ENCODE results near the gene ENTPD1.
A peak's percentile ranks its signal among the peaks of the same experiment; 100 is the strongest.
"Not testable (repeated sequence)": the region's sequence is repeated elsewhere in the genome, so short reads cannot be mapped to it uniquely, and the experiment has no call there.

The ENTPD1 gene

DNA sequence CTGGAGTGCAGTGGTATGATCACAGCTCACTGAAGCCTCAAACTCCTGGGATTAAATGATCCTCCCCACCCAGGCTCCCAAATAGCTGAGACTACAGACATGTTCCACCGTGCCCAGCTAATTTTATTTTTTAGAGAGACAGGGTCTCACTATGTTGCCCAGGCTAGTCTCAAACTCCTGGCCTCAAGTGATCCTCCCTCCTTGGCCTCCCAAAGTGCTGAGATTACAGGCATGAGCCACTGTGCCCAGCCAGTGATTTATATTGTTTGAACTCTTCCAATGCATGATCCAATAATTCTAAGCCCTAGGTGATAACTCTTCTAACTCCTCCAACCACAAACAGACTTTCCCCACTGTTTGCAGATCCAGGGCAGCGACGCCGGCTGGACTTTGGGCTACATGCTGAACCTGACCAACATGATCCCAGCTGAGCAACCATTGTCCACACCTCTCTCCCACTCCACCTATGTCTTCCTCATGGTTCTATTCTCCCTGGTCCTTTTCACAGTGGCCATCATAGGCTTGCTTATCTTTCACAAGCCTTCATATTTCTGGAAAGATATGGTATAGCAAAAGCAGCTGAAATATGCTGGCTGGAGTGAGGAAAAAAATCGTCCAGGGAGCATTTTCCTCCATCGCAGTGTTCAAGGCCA lies 110.0 kb downstream of the ENTPD1 start:
- no peak for DNase-seq (ENCODE audit: low read depth)

DNA sequence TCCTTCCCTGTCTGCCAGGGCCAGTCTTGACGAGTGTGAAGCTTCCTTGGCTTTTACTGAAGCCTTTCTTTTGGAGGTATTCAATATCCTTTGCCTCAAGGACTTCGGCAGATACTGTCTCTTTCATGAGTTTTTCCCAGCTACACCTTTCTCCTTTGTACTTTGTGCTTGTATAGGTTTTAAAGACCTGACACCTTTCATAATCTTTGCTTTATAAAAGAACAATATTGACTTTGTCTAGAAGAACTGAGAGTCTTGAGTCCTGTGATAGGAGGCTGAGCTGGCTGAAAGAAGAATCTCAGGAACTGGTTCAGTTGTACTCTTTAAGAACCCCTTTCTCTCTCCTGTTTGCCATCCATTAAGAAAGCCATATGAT lies 110.5 kb downstream of the ENTPD1 start:
- DNase-seq (ENCODE audit: low read depth): no peak

DNA sequence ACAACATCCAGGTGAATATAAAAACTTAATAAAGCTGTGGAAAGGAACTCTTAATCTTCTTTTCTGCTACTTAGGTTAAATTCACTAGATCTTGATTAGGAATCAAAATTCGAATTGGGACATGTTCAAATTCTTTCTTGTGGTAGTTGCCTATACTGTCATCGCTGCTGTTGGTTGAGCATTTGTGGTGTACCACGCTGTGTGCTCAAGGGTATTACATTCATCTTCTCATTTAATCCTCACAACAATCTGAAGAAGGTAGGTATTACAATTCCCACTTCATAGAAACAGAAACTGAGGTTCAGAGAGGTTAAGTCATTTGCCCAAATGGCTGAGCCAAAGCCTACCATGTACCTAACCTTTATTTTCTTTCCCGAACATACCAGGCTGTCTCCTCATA lies 111.9 kb downstream of the ENTPD1 start:
- DNase-seq (ENCODE audit: low read depth): no peak

DNA sequence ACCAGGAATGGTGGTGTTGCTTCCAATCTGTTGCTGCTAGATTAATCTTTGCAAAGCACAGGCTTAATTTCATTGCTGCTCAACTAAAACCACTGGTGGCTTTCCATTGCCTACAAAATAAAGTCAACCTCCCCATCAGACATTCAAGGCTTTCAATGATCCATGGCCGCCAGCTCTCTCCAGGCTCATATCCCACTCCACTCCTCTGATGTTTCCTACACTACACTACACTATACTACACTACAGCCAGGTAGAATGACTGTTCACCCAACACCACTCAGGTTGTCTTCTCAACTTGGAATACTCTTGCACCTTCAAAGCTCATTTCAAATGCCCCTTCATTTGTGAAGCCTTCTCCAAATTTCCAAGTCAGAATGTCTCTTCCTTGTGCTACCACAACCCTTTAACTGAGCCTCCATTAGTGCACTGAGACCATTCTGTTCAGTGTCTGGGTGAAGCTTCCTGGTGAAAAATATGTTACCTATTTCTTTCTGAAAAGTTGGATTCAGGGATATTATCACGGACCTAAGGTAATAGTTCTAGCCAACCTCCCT lies 116.3 kb downstream of the ENTPD1 start:
- DNase-seq (ENCODE audit: low read depth): no peak

DNA sequence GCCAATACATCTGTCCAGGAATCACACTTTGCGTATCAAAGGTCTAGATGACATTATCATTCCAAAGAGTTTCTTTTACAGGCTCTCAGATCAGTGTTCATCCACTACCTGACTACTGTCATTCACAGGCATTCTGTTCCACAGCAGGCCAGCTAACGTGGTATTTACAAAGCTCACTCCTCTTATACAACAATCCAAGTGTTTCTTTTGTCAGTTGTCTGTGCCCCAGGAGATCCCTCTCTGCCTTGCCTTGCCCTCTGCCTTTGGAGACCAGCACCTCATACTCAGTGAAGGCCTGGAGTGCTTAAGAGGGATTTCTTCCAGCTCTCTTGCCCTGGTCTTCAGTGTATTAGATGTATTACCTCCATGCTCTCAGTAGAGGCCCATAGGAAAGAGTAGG lies 117.2 kb downstream of the ENTPD1 start:
- no peak for DNase-seq (ENCODE audit: low read depth)

DNA sequence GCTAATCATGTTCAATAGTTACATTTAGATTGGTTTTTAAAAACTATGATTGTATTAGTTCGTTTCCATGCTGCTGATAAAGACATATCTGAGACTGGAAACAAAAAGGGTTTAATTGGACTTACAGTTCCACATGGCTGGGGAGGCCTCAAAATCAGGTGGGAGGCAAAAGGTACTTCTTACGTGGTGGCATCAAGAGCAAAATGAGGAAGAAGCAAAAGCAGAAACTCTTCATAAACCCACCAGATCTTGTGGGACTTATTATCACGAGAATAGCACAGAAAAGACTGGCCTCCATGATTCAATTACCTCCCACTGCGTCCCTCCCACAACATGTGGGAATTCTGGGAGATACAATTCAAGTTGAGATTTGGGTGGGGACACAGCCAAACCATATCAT lies 117.7 kb downstream of the ENTPD1 start:
- no peak for DNase-seq (ENCODE audit: low read depth)

DNA sequence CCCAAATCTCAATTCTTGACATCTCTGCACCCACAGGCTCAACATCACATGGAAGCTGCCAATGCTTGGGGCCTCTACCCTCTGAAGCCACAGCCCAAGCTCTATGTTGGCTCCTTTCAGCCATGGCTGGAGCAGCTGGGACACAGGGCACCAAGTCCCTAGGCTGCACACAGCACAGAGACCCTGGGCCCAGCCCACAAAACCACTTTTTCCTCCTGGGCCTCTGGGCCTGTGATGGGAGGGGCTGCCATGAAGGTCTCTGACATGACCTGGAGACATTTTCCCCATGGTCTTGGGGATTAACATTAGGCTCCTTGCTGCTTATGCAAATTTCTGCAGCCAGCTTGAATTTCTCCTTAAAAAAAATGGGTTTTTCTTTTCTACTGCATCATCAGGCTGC lies 118.8 kb downstream of the ENTPD1 start:
- DNase-seq (ENCODE audit: low read depth): not testable (repeated sequence)

DNA sequence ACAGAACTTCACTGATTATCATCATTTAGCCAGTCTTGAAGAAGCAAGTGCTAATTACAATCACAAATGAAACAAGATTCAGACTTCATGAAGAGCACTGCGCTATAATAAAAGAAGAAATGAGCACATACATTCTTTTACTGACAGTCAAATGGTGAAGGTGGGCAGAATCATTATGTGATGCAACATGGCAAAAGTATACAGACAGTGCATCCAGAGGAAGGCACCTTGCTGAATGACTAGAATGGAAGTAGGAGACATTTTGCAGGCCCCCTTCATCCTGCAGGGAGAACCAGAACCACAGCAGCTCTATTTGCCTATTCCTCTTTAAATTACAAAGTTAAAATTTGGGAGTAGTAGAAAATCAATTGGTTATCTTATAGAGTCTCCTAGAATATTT lies 120.8 kb downstream of the ENTPD1 start:
- no peak for DNase-seq (ENCODE audit: low read depth)

DNA sequence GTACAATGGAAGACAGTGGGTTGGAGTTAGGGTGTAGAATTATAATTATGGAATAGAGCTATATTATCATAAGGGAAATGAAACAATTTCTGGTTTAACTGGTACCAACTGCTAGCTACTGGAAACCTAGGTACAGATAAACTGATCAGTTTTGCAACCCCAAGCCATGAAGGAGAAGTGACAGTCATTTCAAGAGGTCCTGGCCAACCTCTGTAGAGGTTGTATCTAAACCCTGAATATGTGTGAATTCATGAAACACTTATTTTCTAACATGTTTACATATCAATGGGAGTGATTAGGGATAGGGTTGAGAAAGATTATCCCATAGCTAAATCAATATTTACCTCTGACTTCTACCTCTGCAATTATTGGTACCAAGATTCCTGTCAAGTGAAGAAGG lies 121.9 kb downstream of the ENTPD1 start:
- no peak for DNase-seq (ENCODE audit: low read depth)

DNA sequence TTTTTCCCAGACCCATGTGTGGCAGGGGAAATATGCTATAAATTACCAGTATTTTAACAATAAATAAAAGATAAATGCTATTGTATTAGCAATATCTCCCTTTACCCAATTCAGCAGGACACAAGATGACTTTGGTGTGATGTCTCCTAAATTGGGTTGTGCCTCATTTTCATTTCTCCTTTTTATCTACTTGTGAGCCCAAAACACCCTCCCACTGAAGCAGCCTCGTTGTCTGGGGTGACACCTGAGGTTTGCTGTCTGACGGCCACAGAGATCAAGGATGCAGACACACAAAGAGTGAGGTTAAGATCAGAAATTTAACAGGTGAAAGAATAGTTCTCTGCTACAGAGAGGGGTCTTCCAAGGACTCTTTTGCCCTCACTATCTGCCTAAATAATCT lies 124.7 kb downstream of the ENTPD1 start:
- DNase-seq (ENCODE audit: low read depth): no peak

DNA sequence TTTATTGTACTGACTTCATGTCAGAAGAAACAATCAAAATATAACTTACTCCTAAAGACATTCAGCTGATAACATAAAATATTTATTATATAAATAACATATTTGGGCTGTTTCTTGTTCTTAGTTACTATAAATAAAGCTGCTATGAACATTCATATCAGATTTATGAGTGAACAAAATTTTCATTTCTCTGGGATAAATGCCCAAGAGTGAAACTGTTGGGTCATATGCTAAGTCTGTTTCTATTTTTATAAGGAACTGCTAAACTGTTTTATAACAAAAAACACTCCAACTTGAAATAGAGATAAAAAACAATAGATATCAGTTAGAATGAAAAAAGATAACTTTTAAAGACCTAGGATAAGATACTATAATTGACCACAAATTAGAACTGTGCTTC lies 125.4 kb downstream of the ENTPD1 start:
- no peak for DNase-seq (ENCODE audit: low read depth)

DNA sequence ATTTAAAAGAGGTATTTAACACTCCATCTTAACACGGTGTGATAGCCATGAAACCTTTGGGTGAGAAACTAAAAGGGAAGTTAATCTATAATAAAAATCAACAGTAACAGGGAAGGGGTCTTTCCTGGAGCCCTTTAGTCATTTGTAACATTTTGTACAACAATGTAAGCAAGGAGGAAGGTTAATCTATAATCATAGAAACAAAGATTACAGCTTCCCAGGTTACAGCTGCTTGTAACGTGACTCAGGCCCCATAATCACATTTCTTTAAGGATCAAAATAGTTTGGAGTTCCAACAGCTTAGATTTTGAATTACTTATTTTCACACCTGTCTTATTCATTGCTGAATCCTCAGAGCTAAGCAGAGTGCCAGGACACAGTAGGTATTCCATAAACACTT lies 133.9 kb downstream of the ENTPD1 start:
- DNase-seq (ENCODE audit: low read depth): no peak

DNA sequence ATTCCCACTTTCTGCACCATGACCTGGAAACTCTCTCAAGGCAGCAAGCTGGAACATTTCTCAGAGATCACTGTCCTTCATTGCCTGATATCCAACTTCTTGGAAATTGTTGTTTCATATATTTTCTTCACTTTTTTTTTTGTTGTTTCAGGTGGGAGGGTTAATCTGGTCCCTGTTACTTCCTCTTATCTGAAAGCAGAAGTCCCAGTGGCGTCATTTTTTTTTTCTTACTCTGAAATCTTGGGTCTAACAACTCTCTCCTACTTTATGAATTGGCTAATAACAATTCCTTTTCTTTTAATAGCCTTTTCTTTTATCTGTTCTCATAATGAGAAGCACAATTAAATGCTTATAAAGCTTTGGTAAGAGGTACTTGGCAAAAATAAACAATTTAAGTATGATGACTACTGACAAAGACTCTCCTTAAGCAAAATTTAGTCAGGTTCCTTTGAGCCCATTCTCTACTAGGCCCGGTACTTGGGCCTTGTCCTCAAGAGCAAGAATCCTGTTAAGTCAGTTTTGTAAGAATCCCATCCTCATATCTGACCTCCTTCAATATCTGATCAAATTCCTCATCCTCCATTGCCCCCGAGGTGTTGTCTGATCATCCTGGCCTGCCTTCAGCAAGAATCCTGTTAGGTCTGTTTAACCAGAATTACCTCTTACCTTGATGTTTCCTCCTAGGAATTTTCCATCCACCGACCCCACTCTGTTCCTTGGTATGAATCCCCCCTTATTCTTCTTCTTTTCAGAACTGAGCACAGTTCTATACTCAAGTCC lies 140.3 kb downstream of the ENTPD1 start:
- DNase-seq (ENCODE audit: low read depth): no peak

DNA sequence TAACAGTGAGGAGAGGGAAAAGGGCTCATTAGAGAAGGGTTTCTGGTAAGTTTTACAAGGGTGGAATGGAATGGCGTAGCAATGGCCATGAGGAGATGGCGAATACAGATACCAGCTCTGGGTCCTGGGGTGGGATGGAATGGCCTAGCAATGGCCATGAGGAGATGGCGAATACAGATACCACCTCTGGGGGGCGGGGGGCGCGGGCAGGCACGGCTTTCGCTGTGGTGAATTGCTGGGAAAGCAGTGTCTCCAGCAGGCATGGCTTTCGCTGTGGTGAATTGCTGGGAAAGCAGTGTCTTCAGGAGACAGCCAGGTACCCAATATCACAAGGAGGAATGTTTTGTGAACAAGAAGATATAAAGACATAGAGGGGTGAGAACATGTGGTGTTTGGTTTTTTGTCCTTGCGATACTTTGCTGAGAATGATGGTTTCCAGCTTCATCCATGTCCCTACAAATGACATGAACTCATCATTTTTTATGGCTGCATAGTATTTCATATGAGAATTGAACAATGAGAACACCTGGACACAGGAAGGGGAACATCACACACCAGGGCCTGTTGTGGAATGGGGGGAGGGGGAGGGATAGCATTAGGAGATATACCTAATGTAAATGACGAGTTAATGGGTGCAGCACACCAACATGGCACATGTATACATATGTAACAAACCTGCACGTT lies 150.1 kb downstream of the ENTPD1 start:
- not testable (repeated sequence) for DNase-seq (ENCODE audit: low read depth)

DNA sequence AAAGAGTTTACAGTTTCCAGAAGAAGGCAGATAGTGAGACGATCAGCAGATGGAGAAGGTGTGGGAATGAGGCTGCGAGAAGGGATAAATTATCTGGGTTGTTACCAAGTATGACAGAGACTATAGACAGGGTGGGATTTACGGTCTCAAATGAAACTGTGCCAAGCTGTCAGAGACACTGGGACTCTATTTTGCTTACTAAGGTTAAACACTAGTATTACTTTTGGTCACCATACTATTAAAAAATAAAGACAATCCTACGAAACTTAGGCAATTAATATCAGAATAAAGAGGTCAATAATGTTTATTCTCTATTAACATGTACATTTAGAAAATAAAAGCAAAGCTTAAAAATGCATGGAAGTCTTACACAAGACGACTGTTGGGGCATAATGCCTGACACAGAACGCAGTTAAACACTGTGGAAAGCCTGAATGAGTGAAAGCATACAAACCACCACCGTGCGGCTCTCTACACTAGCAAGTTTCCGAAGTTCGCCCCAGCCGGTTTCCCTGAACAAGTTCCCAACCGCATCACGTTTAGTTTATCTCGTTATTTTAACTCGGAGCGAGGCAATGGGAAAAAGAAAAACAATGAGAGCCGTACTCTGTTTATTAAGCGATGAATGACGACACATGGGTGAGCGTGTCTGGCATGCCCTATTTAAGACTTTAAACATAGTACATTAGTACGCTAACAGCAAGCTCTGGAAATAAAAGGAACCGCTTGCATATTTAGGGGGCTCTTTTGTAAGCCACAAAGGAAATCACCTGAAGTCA lies 150.9 kb downstream of the ENTPD1 start:
- peak; percentile 55 for DNase-seq (ENCODE audit: low read depth)

DNA sequence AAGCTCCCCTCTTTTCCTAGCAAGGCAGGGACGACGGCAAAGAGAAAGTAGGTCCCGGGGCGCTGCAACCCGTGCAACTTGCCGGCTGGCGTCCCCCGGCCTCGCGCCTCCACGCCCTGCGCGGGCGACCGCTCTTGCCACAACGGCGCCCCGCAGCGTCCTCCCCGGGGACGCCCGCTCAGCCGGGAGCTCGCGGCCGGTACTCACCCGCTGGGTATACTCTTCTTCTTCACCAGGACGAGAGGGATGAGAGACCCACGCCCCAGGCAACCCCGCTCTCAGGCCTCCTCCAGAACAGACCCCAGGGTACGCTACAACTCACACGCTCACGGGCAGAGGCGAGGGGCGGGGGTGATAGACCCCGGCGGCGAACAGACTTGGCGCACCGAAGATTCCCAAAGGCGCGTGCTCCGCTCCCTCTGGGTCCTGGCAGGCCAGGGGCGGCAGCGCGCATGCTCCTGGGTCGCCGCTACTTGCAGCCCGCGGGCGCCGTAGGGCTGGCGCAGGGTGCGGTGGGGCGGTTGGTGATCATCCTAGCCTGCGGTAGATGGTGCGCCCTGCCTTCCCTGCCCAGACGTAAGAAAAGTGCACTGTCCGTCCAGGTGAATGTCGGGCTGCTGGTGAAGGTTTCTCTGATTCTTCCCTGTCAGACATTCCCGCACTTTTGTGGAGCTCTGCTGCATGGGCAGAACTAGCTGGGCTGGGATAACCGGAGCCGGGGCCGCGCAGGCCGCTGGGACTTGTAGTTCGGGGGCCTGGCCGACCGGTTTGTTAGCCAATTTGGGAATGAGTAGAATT lies 151.7 kb downstream of the ENTPD1 start, which contains the start of gene CC2D2B:
CC2D2B (plus strand) TSS at position 520 of the 798 bp plus-strand sequence. CDS start 3,349 bp downstream, outside the sequence.
- DNase-seq (ENCODE audit: low read depth): peak; percentile 73

DNA sequence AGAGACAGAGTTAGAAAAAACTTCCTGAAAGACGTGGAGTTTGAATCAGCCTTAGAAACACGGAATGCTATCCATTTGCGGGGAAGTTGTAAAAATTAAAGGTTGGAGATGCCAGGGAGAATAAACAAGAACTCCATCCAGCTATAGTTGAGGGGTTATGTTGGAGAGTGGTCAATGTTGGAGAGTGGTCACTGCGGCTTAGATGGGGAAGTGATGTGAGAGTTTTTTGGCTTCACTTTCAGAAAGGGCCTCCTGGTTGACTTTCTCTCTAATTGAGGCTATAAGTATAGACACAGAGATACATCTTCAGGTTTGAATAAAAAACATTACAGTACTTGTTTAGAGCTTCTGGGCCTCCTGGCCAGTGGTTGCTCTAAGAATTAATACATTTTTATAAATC lies 152.5 kb downstream of the ENTPD1 start:
- no peak for DNase-seq (ENCODE audit: low read depth)

DNA sequence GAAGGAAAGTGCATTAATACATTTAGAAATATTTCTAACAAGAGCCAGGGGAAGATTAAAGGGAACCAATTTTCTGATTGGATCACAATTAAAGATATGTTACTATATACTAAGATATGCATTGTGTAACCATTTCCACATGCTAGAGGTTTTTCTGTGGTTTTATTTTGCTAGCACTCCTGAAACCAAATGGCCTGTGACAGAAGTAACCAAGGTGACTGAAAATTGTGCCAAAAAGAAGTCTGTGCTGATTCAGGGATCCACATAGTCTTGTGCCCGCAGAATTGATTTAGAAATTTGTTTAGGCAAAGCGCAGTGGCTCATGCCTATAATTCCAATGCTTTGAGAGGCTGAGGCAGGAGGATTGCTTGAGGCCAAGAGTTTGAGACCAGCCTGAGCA lies 153.6 kb downstream of the ENTPD1 start:
- DNase-seq (ENCODE audit: low read depth): no peak

DNA sequence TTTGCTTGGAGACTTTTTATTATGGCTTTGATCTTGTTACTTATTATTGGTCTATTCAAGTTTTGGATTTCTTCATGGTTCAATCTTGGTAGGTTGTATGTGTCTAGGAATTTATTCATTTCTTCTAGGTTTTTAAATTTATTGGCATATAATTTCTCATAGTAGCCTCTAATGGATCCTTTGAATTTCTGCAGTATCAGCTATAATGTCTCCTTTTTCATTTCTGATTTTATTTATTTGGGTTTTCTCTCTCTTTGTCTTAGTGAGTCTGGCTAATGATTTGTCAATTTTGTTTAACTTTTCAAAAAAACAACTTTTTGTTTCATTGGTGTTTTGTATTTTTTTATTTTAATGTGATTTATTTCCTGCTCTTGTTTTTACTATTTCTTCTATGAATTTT lies 160.1 kb downstream of the ENTPD1 start:
- DNase-seq (ENCODE audit: low read depth): not testable (repeated sequence)

All from amniotic epithelial cell (primary cell).